GM19035 (cell line): ENCODE measurements around the gene ATP13A5.

Experiments
- ATAC-seq: cut with Tn5 transposase; IDR thresholded peaks from one replicate; pipeline ENCODE4 v1.9.1; 2021; ENCODE audit not compliant: unreplicated experiment

The ATP13A5 gene

GRCh38 chr3:193378706-193379105, at the start of gene ATP13A5:
ATP13A5 (minus strand) TSS chr3:193378753; CDS start chr3:193378725, 28 bp downstream.
- ATAC-seq: no peak

GRCh38 chr3:193418576-193419373, 40.2 kb upstream of the ATP13A5 start:
- ATAC-seq: no peak

- ATAC-seq: no peak
Measured at GRCh38 chr3:193416629-193417028, 38.1 kb upstream of the ATP13A5 start.

- ATAC-seq: no peak
Measured at GRCh38 chr3:193407688-193408087, 29.1 kb upstream of the ATP13A5 start.

- no peak for ATAC-seq
Measured at GRCh38 chr3:193407112-193407511, 28.6 kb upstream of the ATP13A5 start.

- ATAC-seq: no peak
Measured at GRCh38 chr3:193403307-193403706, 24.8 kb upstream of the ATP13A5 start.

GRCh38 chr3:193400304-193400703, 21.8 kb upstream of the ATP13A5 start:
- no peak for ATAC-seq

GRCh38 chr3:193396451-193397244, 18.1 kb upstream of the ATP13A5 start:
- no peak for ATAC-seq

- ATAC-seq: no peak
Measured at GRCh38 chr3:193391902-193392301, 13.3 kb upstream of the ATP13A5 start.

GRCh38 chr3:193389335-193389734, 10.8 kb upstream of the ATP13A5 start:
- ATAC-seq: no peak

GRCh38 chr3:193388361-193388760, 9.8 kb upstream of the ATP13A5 start:
- ATAC-seq: no peak

- no peak for ATAC-seq
Measured at GRCh38 chr3:193387596-193387995, 9.0 kb upstream of the ATP13A5 start.

- no peak for ATAC-seq
Measured at GRCh38 chr3:193377591-193377990, 962 bp downstream of the ATP13A5 start.

GRCh38 chr3:193375614-193376013, 2.9 kb downstream of the ATP13A5 start:
- no peak for ATAC-seq

- ATAC-seq: peak; percentile 66
Measured at GRCh38 chr3:193372783-193373182, 5.8 kb downstream of the ATP13A5 start.

- no peak for ATAC-seq
Measured at GRCh38 chr3:193367868-193368267, 10.7 kb downstream of the ATP13A5 start.

GRCh38 chr3:193357291-193357690, 21.3 kb downstream of the ATP13A5 start:
- ATAC-seq: no peak

- ATAC-seq: no peak
Measured at GRCh38 chr3:193354423-193354822, 24.1 kb downstream of the ATP13A5 start.

GRCh38 chr3:193350744-193351143, 27.8 kb downstream of the ATP13A5 start:
- no peak for ATAC-seq

GRCh38 chr3:193348686-193349085, 29.9 kb downstream of the ATP13A5 start:
- no peak for ATAC-seq

GRCh38 chr3:193347521-193348501, 30.7 kb downstream of the ATP13A5 start:
- ATAC-seq: peak; percentile 75
